Breast epithelium (tissue), 3 donors: ENCODE measurements around the gene NEURL1.

Experiments
- CTCF ChIP-seq, 3 donors: fragments of 450-650 bp; IDR thresholded peaks; one replicate each; pipeline ENCODE4 v1.5.1; 2016 to 2017; ENCODE audit warnings: antibody characterized with exemption in 3 of 3, mild to moderate bottlenecking in 3 of 3, moderate library complexity in 3 of 3
- POLR2A ChIP-seq: fragments of 450-650 bp; IDR thresholded peaks from one replicate; pipeline ENCODE4 v1.6.1; 2016; ENCODE audit warnings: antibody characterized with exemption, mild to moderate bottlenecking, moderate library complexity
- POLR2AphosphoS5 ChIP-seq, 3 donors: sonication (generic); formaldehyde crosslinking; IDR thresholded peaks; one replicate each; pipeline ENCODE4 v1.6.1; 2017; ENCODE audit warnings: antibody characterized with exemption in 3 of 3

- TF ChIP-seq POLR2AphosphoS5 (IDR thresholded peaks at IDR 0.05) (no peak), CTCF (IDR thresholded peaks at IDR 0.05) (no peak), POLR2A (no peak)
Observed at GRCh38 chr10:103558911-103559310, 65.4 kb downstream of the NEURL1 start.
